HG03575 (cell line): Measurements from ENCODE around the gene ZBTB46.

Experiments
- ATAC-seq: cut with Tn5 transposase; IDR thresholded peaks from one replicate; pipeline ENCODE4 v1.9.1; 2021; ENCODE audit not compliant: unreplicated experiment, insufficient number of reproducible peaks, low FRiP score; ENCODE audit errors: extremely low read depth

Gene ZBTB46

DNA sequence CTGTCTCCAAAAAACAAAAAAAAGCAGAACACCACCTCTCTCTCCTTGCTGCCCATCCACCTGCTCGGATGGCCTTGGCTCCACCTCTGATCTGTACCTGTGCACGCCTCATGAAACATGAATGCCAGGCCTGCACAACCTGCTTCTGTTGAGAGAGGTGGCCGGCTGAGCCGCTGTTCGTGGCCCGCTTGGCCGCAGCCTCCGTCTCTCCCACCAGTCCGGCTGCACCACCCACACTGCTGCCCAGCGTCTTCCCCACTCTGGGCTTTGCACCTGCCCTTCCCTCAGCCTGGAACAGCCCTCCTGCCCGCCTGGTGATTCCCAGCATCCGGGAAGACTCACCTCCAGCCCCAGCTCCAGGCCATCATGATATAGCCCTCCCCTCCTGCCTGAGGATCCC is 12.2 kb upstream of the ZBTB46 start:
- ATAC-seq, result no peak

DNA sequence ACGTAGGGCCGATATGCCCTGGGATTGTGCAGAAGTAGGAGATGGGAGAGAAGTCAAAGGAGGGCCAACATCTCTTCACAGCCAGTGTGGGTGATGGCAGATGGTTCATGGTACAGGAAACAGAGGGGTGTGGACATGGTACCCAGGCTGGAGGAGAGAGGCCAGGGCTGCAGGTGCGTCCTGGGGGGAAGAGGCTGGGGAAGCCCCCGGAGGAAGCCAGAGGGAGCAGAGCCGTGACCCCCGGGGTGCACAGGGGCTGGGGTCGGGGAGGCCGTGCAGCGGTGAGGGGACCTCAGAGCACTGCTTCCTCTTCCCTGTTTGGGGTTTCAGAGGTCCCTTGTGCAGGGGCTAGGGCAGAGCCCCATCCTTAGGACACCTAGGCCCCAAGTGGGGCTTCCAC is 11.2 kb upstream of the ZBTB46 start:
- ATAC-seq, result no peak

DNA sequence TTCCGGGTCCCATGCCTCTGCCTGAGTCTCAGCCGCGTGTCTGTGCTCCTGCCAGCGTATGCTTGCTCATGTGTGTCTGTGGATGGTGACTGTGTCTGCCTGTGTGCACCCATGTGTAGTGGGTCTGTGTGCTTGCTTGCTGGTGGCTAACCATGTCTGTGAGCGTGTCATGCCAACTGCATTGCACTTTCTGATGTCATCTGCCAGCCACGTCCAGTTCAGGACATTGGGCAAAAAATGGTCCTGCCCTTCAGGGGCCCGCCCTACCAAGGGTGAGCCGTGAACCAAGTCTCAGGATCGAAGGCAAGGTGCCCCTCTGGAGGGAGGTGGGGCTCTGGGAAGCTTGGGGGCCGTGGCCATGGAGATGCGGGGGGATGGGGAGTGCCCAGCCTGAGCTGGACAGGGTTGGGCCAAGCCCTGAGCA is 9.4 kb upstream of the ZBTB46 start:
- ATAC-seq, result no peak

DNA sequence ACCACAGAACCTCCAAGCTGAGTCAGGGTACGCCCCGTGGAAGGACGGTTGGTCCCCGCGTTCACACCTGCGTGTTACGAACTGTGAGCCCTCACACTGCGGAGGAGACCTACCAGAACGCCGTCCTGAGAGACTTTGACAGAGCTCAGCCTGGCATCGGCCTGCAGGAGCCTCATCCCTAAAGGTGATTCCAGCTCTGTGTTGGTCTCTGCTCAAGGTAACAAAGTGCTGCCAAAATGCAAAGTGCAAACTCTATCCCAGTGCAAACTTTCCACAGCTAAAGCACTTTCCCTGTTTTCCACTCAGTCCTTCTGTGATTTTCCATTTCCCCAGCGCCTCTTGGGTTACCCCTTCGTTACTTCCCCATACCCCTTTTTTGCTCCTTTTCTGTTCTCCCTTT is 8.6 kb upstream of the ZBTB46 start:
- no peak for ATAC-seq

DNA sequence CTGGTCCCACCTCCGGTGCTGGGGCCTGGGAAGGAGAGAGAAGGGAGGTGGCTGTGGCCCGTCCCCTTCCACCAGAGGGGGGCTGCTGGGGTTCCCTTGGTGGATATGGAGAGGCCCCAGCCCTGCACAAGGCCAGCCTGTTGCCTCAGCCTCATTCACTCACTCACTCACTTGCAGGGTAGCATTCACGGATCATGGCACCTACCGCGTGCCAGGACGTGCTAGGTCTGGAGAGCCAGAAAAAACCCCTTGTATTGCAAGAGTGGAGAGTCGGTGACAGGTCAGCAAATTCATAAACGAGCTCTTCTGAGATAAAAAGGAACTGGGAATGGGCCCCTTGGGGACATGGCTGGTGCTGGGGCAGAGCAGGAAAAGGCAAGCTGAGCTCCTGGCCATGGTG is 6.4 kb upstream of the ZBTB46 start:
- ATAC-seq, result no peak

DNA sequence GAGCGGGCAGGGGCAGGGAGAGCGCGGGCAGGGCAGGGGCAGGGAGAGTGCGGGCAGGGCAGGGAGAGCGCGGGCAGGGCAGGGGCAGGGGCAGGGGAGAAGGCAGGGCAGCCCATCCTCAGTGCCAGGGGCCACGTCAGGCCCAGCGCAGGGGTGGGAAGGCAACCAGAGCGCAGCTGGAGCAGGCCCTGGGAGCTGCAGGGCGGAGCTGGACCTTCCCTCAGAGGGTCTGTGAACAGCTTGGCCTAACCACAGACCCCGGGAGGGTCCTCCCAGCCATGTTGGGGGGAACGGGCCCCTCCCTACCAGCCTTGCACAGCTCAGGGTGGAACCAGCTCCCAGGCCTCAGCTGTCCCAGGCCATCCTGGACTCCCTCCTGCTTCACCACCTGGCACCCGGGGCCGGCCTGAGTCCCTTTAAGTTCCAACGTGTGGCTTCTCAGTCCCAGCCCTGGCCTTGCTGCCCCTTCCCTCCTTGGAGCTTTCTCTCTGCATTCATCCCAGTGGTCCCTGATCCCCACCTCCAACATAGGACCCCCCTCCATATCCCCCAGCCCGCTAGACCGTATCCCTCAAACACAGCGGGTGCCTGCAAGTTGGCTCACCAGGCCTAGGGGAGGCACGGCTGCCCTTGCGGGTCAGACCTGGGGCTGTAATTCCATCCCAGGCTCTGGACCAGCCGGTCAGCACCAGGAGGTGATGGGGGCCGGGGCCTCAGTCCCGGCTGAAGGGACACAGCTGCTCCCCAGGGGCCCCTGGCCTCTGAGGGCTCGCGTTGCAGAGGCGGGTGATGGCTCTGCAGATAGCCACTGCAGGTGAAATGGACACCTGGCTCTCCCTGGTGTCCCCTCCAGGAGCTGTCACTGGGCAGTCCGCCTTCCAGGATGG is 5.6 kb upstream of the ZBTB46 start:
- no peak for ATAC-seq

DNA sequence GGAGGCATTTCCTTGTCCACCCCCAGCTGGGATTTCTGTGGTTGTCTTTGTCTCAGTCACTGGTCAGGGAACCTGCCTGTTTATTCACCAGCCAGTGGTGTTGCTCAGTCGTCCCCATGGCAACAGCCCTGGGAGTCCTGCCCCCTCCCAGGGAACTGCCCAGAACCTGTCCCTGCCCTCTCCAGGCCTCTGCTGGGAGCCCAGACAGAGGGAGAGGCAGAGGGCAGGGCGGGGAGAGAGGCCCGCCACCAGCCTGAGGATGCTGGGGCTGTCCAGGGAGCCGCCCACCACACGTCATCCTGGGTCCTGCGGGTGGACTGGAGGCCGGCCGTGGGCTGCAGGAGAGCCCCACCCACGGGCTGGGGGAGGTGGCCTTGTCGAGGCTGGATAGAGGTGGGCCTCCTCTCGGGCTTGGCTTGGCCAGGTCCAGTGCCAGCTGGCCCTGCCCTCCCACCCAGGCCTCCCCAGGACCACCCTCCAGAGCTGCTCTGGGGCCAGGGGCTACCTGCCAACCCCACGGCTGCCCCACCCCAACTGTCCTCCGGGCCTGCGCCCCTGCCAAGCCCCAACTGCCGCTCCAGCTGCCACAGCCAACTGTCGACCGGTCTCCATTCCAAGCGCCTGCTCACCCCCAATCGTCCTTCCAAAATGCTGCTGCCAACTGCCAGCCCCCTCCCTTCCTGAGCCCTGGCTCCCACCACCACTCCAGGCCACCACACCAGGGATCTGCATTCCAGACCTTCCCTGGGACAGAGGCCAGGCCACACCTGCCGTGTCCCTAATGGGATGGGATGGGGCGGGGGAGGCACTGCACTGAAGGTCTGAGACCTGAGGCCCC is 4.2 kb upstream of the ZBTB46 start:
- no peak for ATAC-seq

DNA sequence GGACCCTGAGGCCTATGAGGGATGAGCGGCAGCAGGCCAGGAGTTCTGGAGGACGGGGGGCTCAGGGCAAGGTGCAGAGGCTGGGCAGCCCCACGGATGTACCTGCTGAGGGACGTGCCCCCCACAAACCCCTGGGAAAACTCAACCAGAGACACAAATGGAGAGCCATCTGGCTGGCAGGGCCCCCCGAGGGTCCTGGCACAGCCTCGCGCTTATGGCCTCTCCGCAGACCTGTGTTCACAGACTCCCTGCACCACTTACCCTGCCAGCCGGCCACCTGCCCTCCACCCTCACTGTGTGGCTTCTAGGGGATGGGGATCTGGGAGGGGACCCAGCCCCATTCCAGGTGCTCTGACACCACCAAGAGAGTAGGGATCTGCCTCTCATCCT is 3.4 kb upstream of the ZBTB46 start:
- ATAC-seq, result no peak

DNA sequence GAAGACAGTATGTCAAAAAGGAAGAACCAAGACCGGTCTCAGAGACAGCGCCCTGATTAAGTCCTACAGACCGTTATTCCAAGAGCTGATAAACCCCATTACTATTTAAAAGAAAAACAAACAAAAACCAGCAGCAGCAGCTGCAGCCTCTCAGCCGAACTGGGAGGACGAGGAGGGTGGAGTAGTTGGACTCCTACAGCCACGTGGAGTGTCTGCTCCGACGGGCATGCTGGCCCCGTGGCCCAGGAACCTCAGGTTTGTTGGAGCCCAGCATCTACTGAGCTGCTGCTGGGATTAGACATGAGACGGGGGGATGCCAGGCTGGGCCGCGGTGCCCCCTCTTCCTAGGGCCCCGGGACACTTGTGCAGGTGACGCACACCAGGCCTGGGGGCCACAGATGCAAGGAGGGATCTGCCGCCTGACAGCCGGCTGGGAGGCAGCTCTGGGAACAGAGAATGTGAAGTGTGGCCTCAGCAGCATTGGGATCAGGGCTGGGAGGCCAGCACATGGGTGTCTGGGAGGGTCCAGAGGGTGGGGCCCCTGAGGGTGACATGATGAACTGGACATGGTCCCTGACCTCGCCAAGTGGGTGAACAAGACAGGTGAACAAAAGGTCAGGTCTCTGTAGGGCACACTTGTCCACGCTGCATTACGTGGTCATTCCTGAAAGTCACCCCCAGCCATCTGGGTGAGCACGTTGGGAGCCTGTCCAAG is 2.9 kb upstream of the ZBTB46 start:
- no peak for ATAC-seq

DNA sequence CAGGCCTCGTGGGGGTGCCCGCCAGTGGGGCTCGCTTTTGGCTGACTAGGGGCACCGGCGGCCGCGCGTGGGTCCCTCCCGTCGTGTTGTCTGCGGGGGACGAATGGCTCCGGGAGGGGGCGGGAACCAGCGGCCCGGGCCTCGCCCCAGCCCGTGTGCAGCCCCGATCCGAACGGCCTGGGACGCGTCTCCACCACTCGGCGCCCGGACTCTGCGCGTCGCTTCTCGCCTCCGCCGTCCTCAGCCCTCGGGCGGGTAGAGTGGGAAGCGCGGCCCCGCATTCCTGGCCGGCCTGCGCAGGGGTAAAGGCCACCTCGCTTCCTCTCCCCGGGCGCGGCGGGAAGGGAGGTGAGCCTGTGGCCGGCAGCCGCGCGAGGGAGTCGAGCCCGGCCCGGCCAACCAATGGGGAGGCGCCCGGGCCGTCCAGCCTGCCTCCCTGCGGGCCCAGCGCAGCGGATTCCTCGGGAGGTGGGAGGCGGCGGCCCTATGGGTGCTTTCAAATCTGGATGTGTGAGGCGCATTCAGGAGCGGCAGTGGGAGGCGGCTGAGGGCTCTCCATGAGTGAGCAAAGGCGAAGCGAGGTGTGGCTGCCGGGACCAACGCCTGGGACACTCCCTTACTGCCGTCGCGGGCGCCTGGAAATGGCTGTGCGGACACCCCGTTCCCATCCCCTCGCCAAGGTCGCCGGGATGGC is 1.1 kb upstream of the ZBTB46 start:
- ATAC-seq, result no peak

DNA sequence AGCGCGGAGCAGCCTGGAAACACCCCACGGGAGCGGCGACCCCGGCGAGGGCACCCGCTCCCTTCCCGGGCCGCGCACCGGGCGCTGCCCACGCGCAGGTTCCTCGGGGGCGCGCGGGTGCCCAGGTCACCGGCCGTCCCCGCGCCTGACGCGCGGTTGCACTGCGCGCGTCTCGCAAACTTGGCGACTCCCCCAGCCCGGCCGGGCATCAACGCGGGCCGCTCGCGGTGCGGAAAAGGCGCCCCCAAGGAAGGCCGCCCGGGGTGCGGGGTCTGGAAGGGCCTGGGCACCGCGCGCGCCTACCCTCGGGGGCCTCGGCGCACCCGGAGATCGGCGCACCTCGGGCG is 555 bp upstream of the ZBTB46 start:
- no peak for ATAC-seq

DNA sequence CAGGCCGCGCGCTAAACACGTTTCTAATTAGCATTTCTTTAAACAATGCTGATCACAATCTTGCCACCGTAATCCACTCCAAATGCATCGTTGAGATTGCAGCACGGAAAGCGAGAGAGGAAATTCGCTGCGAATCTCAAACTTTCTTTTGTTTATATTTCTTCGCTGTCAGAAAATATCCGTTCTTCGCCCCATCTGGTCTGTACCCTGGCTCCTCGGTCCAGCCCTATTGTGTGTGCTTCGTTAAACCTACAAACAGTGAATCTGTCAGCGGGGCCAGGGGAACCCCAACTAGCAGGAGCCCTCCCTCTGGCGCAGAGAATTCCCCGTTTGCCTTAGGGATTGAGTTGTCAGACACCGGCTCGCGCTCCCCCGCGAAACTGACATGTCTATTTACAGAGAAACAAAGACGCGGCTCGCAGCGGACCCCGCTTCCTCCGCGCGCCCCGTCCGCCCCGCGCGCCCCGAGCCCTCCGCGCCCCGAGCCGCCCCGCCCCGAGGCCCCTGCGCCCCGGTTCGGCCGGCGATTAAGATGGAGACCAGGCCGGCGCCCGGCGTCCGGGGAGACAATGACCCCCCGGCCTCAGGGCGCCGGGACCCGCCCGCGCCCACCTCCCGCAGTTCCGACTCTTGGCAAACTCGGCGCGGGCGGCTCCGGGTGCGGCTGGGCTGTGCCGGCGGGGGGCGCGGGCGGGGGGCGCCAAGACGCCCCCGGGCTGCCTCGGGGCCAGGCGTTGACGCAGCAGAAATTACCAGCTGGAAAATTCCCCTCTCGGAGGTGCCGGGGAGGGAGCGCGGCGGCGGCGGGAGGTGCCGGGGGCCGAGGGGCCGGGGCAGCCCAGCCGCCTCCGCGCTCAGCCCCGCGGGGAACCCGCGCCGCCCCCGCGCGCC is 874 bp downstream of the ZBTB46 start:
- no peak for ATAC-seq

DNA sequence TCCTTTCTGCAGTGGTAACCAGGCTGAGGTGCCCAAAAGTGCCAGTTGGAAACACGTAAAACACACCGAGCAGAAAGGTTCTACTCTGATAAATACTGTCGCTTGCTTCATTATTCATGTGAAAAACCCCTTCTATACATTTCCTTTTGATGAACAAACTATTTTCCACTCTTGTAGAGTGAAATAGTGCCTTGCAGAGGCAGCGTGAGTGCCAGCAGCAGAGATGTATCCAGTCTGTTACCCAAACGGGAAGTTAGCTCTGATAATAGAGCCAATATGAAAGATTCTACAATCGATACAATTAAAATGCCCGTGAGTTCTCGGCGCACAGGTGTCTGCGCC is 1.5 kb downstream of the ZBTB46 start:
- ATAC-seq, result no peak

DNA sequence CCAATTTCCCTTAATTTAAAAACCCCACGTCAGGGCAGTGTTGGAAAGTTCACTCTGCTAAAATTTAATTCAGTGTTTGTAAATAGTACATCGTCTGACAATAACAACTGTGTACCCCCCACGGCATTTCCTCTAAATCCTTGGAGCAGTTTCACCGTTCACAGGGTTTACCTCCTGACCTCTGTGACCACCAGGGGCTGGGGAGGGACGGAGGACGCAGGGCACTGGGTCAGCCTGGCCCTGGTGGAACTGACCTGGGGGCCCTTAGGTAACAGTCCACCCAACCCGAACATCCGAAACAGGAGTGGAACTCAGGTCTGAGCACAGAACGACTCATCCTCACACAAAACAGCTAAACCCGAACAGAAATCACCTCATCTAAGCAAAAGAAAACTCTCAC is 2.1 kb downstream of the ZBTB46 start:
- ATAC-seq, result no peak

DNA sequence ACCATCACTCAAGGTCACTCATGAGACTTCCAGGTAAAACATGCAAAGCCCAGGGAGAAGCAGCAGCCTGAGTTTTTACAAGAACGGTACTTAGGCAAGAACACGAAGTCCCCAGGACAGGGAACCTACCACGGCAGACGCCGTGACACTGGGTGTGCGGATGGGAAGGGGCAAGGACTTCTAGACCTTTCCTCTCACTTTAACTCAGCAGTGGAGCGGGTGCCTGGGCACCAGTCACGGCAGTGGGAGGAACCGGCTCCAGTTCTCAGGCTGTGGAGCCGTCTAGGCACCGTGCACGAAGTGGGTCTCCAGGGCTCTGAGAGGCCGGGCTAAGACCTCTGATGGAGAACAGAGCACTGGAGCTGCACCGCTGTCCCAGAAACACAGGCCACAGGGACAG is 2.5 kb downstream of the ZBTB46 start:
- ATAC-seq, result no peak

DNA sequence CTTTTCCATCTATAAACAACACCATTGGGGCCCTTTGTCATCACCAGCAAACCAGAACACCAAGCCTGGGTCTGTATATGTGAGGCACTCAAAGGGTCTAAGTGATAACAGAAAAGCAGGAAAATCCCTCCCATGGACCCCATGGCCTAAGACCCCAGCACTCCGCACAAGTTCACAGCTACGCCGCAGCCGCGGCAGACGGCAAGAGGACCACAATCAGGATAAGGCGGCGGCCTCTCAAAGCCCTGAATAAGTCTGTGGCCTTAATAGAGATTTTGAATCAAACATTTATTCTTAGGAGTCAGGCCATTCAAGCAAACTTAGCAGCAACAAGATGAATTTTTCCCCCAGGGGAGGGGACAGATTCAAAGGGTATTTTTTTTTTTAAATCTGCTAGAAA is 2.9 kb downstream of the ZBTB46 start:
- no peak for ATAC-seq

DNA sequence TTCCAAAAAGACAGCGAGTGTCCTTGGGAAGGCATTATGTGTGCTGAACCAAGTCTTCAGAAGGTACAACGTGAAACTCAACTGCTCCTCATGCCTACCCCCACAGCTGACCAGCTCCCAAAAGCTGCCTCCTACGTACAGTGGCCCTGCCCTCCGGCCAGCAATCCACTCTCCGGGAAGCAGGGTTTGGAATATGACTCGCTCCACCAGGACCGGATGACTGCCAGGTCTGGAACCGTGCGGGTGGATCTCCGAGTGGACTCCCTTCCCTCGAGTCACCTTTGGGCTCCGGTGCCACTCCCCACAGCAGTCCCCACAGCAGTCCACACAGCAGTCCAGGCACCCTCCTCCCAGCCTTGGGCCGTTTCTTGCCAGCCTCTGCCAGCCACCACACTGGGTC is 4.3 kb downstream of the ZBTB46 start:
- ATAC-seq, result no peak

DNA sequence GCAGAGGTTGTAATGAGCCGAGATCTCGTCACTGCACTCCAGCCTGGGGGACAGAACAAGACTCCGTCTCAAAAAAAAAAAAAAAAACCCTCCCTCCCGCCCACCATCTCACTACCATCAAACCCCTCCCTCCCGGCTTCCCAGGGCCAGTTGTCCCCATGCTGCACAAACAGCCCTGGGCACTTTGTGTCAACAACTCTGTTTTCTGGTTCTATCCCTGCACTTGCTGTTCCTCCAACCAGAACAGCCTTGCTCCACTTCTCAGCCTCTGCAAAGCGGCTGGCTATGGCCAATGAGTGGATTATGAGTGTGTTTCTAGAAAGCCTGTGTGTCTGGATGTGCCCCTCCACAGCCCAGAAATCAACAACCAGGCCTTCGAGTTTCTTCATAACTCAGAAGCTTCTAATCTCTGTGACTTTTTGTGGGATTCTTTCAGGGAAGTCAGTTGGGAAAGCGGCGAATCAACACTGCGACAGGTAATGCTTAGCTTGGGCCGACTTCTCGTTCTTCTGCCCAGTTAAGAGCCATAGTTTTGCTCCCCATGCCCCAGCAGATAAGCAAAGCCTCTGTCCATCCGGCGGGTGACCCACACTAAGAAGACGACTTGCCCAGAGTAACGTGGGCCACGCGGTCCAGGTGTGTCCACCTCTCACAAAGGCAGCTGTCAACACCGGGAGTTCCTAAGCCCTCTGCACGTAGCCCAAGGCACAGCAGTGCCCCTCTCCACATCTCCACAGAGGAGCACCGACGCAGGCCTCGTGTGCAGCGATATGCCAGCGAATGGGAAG is 5.5 kb downstream of the ZBTB46 start:
- ATAC-seq, result no peak
